Stimulated activated CD4-positive, alpha-beta T cell treated with anti-CD3 and anti-CD28 coated beads, TNF-alpha, amount 100 ng/mL, for 48 hours (primary cell): ENCODE measurements around the gene ELAVL2.

Source experiments
- DNase-seq, 3 donors: peaks; one replicate each; pipeline ENCODE4 v3.0.0-alpha.2; 2020; ENCODE audit warnings: low read depth in 3 of 3

Gene ELAVL2

DNA sequence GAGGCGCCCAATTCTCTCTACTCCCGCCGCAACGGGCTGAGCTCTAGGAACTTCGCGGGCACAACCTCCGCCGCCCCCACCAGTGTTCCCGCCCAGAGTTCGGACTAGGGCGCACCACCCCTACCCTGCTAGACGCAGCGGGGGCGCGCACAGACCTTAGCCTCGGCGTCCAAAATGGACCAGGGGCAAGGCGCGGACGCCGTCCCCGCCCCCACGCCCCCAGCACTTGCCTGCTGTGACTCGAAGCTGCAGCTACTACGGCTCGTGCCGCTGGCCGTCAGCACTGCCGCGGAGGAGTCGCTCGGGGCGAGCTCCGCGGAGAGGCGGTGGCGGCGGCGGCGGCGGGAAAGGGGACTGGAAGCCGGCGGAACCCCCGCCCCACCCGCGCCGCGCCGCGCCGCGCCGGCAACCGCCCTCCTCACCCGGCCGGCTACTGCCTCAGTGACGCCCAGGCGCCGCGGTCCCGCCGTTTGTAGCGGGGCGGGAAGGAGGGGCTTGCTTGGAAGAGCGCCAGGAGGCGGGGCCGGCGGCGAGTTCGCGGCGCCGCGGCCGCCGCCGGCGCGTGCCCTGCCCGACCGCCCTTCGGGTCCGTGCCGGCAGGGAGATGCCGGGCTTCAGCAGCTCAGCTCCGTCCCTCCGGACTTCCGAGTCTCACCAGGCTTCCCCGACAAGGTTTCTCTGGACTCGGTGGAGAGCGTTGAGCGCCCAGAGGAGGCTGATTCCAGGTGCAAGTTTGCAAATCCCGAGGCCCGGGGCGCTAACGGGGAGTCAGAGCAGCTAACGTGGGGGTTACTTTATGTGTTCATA is 4.5 kb downstream of the ELAVL2 start:
- DNase-seq: no peak

DNA sequence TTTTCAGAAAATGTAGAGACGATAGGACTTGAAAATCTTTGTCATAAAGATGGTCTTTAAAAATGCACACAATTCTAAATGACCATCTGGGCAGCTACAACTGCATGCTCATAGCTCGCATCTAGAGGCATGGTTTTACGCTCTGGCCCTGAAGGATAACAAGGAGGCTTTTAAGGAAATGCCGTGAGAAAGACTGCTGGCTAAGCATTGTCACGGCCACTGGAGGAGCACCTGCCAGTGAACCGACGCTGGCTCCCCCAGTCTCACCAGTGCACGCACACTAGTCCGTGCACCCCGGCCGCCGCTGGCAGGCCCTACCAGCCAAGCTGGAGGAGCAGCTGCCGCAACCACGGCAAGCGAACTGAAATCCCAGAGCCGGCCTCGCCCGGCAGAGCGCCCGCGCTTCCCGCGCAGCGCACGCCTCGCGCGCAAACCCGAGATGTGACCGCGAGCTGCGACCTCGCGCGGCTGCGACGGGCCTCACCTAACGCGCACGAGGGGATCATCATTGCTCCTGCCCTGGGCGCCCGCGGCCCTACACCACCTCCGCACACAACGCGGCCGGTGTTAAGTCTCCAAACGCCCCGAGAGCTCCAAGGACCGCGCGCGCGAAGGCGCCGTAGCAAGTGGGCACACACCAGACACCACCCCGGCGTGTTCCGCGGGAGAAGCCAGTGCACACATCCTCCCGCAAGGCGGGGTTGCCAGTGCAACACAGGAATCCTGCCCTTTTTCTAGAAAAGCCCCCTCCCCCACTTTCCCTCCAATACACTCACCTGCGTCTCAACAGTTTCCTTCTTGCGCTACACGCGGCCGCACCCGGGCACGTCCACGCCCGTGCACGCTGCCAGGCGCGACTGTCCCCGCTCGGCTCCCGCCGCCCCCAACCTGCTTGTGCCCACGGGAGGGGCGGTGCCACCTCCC is 5.3 kb downstream of the ELAVL2 start:
- no peak for DNase-seq

DNA sequence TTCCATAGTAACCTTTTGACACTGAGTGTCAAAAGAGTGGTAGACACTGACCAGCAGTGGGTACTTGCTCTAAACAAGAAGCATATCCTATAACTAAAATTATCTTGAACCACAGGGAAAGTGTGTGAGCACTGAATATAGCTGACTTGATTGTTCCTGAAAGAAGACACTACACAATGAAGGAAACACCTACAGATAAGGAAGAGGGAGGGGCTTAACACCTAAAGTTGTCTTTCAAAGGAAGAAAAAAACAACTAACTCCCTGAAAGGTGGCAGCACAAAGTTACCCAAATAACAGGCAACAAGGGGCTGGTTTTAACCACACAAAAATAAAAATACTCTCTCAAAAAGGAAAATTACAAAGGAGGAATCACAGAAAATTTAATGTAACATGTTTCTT is 6.6 kb downstream of the ELAVL2 start:
- DNase-seq: no peak

DNA sequence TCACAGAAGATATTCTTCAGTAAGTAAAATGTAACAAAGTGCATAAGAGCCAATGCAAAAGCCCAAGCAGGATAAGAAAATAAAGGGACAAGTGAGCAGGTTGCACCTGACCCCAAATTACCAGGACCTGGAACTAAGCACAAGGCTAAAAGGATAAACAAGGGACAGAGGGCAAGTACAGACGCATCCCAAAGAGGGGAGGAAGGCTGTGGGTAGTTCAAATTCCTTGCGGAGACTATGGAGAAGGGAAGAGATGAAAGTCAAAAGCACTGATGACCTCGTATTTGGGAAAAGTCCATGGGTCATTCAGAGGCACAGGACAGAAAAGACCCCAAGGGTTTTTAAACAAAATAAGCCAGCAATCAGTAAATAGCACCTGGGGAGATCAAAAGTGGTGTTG is 11.8 kb downstream of the ELAVL2 start:
- DNase-seq: no peak

DNA sequence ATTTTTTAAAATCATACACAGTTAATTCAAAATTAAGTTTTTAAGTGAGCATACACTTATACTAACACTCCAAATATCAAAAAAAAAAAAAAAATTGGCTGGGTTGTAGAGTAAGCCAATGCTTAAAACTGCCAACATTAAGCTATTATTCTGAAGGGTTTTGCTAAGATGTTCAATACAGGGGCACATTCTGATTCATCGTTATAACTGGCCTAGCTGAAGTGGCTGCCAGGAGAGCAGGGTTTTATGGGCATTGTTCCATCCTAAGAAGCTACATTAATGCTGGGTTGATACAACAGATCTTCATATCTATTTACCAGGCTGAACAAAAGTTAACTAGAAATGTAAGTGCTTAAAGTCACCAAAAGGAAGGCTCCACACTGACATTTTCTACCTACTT is 13.4 kb downstream of the ELAVL2 start:
- DNase-seq: no peak

DNA sequence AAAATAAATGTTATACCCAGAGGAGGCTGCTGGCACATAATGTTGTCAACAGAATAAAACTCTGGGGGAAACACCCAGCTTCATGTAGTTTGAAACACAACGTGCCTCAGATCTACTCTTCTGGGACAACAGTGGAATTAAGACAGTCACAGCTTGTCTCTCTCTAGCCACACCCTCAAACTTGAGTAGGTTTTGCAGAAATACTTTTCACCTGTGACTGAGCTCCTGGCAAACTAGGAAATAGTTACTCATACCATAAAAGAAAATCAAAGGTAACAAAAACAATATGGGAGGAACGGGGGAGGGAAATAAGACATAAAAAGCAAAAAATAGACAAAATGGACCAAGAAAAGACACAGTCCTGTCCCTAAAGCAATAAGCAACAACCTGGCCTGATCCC is 14.4 kb downstream of the ELAVL2 start:
- DNase-seq: no peak

DNA sequence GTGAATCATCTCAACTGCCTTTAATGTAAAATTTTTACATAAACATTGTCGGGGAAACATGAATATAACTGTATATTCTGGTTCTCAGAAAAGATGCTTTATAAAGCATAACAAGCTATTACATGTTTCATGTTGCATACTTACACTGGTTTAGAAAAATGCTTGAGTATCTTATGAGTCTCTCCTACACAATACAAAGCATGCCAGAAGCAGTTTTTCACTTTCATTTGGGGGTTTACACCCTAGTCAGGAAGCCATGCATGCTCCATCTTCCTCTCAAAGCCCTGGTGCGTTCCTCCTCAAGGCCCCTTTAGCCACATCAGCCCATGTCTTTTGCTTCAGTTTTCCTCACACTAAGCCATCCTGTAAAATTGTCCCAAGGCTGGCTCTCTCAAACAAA is 22.8 kb downstream of the ELAVL2 start:
- no peak for DNase-seq

DNA sequence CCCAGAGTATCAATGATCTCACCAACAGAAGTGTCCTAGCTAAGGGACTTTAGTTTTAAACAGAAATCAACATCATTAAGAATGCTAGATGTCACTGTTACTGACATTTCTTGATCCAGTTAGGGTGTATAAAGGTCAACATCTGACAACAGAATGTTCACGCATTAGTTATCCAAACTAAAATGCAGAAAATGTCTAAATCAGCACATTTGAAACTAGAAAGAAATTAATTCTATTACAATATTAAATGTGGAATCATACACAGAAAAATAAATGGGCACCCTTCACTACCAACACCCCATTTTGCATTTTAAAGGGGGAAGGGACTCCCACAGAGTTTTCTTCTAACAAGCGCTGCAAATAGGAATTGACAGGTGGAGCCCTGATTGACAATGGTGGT is 24.5 kb downstream of the ELAVL2 start:
- no peak for DNase-seq

DNA sequence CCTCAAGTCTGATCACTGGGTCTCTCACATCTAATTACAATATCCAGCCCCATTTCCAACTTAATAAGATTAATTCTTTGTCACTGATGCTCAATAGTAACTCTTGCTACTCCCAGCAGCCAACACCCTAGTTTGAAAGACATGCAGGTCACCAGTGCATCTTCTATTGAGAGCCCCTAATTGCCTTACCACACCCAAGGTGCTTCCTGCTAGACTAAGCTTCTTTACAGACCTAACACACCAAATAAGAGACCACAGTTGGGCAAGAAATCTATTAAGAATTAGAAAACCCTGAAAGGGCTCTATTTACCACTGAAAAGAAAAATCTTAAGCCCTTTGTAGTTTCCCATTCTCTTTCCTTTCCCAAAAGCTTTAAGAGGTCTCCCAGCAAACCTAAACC is 26.5 kb downstream of the ELAVL2 start:
- no peak for DNase-seq

DNA sequence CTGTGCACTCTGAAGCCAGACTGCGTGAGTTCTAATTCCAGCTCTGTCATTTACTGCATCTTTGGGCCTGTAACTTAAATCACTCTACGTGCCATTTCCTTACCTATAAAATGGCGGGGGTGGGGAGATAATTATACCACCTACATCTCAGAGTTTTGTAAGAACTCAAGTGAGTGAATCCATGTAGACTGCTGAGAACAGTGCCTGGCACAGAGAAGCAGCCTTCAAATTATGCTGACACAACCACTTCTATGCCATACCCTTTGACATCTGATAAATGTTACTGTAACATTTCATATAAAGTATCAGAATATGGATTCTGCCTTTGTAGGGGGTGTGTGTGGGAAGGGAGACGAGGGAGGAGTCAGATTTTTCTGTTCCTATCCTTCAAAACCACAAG is 27.7 kb downstream of the ELAVL2 start:
- no peak for DNase-seq

DNA sequence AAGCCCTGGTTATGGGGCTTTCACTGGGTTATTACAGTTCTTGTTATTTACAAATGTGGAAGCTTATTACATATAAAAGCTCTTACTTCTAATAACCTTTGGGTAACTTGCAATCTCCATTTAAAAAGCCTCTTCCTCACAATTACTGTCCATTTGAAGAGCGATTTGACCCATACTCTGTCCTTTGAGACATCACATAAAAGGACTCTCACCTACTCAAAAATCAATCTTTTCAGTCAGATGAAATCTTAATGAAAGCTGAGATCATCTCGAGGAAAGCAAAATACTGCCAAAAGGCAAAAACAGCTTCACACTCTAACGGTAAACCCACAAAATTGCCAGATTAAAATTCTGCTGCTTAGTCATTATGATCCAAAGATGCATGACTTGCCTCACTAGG is 29.8 kb downstream of the ELAVL2 start:
- DNase-seq: no peak

DNA sequence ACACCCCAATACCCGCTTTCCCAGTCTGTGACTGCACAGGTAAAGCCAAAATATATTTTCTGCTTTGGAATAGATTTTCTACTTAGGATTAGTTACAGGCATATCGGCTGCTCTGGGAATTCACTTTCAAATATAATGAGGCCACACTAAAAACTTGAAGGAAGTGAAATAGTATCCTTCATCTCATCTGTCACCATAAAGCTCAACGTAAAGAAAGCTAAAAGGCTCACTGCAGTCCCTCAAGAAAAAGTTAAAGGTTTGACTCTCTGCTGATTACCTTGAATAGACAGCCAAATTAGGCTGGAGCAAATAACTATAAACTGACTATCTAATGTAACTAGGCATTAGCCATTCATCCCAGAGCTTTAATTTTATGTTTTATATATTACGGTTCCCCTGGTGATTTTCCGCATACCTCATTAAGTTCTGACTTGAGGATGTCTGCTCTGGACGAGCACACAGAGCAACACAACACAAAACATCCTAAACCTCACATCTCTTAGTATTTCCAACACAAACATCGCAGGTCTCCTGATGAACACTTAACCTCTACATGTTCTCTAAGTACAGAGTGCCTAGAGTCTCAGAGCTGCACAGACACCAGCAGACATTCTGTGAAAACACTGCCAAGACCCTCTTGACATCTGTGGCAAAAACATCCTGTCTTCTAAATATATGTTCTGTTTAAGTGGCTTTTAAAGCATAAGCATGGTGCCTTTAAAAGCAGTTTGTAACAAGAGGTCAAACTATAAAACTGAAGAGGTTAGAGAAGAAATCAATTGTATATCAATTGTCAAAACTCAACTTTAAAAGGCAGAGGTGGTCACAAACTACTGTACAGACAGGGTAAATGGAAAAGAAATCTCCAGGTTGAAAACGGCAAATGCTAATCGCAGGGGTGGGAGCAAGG is 35.4 kb downstream of the ELAVL2 start:
- no peak for DNase-seq

DNA sequence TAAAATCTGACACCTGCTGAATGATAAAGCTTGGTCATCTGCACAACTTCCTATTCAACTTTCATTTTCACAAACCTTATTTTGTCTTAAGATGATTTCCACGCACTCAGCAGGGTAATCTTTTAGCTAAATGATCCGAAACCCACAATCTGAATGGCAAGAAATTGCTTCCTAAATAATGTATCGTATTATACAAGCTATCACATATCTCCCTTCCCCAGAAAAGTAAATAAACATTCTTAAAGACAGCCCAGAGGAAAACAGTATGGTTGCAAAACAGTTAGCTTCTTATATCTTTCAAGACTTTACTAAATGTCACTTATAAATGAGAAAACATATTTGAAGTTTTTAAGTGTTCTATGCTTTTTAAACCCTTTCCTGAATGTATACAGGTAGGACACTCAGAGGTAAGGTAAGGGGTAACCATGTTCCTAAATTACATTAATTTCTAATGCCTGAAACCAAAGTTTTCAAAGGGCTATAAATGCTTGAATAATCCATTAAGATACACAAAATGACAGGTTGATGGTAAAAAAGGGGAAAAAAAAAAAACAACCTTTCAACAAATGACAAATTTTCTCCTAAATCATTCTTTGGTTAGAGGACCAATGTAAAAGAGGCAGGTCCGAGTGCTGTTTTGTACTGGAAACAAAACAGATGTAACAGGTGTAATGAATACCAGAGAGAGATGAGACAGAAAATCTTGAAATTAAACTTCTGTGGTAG is 36.3 kb downstream of the ELAVL2 start:
- no peak for DNase-seq

DNA sequence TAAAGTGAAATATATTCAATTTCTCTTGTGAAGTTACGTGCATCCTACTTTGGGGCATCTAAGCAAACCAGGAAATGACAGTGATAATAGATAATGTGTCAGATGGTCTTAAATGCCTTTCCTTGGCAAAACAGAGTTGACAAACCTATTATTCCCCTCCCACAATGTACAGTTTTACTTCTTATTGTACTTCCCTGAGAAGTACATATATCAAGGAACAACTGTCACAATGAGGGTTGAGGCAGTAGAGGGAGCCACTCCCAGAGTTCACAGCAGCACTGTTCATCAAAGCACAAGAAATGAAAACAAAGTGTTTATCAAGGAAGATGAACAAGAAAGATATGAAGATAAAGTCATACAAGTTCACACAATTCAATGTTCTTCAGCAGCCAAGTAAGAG is 41.1 kb downstream of the ELAVL2 start:
- DNase-seq: no peak

DNA sequence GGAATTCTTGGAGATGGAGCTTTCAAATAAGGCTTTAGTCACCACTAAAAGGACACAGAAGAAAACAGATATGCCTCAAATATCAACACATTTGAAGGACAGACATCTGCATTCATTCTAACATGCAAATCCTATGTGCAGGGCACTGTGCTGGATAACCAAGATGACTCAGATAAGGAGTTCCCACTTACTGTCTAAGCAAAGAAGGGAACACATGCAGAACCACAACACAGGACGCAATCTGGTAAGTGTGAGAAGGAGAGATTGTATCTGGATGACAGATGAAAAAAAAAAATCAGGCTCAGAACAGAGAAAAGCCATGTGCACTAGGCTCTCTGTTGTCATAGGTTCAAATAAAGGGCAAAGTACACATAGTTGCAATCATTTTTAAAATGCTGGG is 42.5 kb downstream of the ELAVL2 start:
- no peak for DNase-seq

DNA sequence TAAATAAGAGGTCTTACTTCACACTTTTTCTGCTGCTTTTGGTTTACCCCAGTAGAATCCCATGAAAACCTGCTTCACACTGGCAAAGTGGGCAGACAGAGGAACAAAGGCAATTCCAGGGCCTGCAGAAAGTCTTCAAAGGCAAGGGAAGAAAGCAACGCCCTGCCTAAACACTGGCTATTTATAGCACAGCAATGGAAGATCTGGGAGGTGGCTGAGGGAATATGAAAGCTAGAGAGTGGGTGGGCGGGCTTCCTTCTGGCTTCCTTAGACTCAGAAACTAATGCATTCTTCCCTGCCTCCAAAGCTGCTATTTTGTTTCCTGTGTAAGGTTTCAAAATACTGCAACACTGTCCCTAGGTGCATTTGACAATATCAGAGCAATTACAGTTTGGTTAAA is 46.8 kb downstream of the ELAVL2 start:
- no peak for DNase-seq

DNA sequence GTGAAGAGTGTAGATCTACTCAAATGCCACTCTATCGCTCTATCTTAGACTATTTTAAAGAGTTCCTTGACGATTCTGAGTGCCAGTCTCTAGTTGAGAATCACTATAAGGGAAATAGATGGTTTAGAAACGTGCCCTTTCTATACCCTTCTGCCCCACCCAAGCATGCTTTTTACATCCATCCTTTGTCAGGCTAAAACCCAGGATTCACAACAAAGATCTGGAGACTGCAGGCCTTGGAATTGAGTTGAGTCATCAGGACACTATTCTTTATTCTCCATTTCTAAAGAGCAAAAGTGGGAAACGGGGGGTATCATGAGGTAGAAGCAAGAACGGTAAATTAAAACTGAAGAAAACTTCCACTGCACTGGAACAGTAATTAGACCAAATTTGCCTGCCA is 48.7 kb downstream of the ELAVL2 start:
- DNase-seq: no peak

DNA sequence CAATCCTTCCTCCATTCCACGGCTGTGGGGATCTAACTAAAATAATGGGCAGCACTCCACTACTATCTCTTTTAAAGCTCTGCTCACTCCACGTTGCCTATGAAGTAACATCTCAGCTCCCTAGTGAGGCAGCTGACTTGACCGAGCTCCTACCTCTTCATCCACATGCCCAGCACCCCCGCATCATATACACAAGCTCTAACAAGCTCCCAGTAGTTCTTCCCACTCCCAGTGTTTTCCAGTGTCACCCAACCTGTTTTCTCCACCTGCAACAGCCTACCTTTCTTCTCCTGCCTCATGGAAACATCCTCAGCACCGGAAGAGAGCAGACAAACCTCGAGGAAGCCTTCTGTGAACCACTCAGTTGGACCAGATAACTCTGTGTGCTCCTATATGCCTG is 50.5 kb downstream of the ELAVL2 start:
- DNase-seq: no peak

DNA sequence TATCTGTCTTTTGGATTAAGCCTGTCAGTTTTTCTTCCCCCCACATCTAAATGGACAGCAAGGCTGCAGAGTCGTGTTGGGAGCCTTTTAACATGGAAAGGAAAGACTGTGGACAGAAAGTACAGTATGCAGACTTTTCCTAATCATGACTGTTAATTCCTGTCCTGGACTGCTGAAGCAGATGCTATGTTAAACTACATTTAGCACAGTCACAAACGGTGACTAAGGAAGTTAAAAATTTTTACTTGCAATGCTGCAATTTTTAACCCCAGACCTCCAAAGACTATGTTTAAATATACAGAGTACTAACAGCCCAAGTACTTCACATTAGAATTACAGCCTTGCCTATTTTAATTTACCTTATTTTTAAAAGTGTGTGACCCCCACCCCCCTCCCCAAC is 51.8 kb downstream of the ELAVL2 start:
- DNase-seq: no peak

DNA sequence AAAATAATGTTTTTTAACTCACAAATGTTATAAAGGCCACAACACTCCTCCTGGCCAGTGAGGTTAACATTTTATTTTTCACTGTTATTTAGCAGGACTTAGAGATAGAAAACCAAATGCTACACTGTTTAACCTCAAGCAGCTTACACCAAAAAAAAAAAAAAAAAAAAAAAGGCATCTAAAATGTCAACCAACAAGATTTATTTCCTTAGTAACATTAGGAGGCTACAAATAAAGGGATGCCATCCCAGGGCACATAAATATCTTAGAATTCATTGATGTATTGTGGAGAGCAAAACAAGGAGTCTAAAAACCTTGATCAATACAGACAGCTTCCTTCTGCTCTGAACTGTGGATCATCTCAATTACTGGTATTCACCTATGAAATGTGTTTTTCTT is 53.7 kb downstream of the ELAVL2 start:
- no peak for DNase-seq

DNA sequence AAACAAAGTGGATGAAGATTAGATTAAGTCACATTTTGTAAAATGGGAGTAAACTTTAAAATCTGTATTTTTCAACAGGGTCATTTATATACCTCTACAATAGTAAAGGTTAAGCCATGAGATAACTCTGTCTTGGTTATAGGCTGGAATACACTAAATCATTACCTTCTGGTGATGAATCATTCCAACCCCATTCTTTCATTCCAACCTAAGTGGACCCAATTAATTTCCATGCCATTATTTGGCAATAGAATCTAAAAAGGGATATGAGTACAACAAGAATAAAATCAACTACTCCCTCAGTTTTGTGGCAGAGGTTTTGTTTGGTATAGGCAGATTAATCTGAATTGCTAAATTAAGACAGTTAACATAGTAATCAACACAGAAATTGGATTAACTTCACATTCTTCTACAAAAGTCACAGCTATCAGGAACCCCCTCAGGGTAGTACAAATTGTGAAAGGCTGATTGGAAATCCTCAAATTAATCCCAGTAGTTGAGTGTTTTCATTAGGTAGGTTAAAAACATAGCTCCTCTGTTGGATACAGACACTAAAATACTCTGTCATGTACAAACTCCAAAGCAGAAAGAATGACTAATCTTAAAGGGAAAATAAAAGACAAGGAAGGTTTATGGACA is 54.2 kb downstream of the ELAVL2 start:
- DNase-seq: no peak
